ENCODE measurements around the gene BCAM.
"Not testable (repeated sequence)": the region's sequence is repeated elsewhere in the genome, so short reads cannot be mapped to it uniquely, and the experiment has no call there.

Gene BCAM

GRCh38 chr19:44847144-44848035 is 38.5 kb downstream of the BCAM start:
- in situ Hi-C loops (cut with HindIII; ENCODE audit: low sequenced_read_pairs): no loop called here

- in situ Hi-C loops (cut with HindIII; ENCODE audit: low sequenced_read_pairs): no loop called here
Observed at GRCh38 chr19:44848036-44848811, 39.3 kb downstream of the BCAM start.

GRCh38 chr19:44848812-44849447 is 40.0 kb downstream of the BCAM start:
- in situ Hi-C loops (cut with HindIII; ENCODE audit: low sequenced_read_pairs): no loop called here

DNA sequence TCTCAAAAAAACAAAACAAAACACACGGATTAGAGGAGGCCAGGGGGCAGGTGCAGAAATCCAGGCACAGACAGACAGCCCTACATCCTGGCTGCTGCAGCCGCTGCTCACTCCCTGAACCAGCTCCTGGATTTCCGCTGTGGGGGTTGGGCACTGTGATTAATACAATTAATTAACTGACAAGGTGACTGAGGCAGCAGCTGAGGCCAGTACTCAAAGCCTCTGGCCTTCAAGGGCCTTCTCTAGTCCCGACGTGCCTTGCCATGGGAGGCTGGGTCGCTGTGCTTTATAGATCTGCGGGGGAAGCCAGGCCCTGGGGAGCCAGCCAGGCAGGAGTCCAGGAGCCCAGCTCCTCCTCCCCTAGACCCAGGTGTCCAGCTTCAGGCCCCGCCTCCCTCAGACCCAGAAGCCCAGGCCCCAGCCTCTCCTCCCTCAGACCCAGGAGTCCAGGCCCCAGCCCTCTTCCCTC is 41.8 kb downstream of the BCAM start:
- in situ Hi-C loops (cut with HindIII; ENCODE audit: low sequenced_read_pairs): no loop called here

DNA sequence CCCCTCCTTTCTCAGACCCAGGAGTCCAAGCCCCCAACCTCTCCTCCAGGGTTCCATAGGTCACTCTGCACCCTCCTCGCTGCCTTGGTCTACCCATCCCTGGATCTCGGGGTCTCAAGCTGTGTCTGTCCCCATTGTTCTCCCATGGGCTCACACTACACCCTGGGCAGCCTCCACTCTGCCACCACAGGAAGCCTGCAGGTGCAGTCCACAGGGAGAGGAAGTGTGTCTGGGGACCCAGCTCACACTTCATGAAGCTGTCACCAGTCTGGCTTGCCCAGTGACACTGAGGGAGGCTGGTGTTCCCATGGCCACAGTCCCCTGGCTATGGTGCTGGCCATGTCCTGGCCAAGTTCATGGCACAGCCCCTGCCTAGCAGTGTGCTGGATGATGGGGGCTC is 42.5 kb downstream of the BCAM start:
- in situ Hi-C loops (cut with HindIII; ENCODE audit: low sequenced_read_pairs): no loop called here

DNA sequence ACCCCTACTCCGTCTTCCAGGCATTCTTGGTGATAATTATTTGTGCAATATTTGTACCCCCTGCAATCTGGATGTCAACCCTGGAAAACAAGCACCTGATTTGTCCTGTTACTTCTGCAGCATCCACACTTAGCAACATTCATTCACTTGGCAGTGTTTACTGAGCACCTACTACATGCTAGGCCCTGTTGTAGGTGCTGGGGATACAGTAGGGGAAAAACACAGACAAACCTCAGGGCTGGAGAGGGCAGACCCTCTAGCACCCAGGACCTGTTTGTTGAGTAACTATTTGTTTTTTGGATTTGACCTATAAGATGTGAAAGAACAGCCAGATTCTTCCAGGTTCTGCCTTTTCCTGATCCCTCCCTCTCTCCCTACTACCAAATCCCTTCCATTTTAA is 46.7 kb downstream of the BCAM start:
- in situ Hi-C loops (cut with HindIII; ENCODE audit: low sequenced_read_pairs): no loop called here

DNA sequence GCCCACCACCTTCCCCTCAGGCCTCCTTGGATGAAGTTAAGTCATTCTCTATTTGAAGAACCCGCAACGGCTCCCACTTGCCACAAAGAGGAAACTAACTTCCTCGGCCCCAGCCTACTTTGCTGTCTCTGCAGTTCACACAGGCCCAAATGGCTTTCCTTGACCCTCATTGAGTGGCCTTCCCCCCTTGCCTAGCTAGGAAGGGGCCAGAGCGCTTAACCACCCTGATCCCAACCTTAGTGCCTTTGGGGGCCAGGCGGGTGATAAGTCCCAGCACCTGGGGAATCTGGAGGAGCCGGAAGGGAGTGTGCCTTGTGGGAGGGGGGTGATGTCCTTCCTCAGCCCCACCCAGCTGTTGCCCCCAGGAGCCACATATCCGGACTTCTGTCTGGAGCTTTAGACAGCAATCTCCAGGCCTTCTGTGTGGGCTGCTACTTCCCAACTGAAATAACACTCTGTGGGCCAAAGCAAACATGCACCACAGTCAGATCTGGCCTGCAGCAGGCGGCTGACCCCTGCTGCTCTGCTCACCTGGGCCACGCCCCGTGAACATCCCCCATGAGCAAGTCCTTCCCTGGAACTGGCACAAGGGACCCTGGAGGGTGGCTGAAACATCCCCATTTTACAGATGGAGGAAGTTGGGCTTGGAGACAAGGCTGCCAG is 47.6 kb downstream of the BCAM start:
- in situ Hi-C loops (cut with HindIII; ENCODE audit: low sequenced_read_pairs): no loop called here

- in situ Hi-C loops (cut with HindIII; ENCODE audit: low sequenced_read_pairs): no loop called here
Observed at GRCh38 chr19:44857837-44858236, 48.9 kb downstream of the BCAM start.

DNA sequence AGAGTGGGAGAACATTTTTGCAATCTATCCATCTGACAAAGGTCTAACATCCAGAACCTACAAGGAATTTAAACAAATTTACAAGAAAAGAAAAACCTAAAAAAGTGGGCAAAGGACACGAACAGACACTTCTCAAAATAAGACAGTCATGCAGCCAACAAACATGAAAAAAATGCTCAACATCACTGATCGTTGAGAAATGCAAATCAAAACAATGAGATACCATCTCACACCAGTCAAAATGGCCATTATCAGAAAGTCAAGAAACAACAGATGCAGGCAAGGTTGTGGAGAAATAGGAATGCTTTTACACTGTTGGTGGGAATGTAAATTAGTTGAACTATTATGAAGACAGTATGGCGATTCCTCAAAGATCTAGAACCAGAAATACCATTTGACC is 52.7 kb downstream of the BCAM start:
- in situ Hi-C loops (cut with HindIII; ENCODE audit: low sequenced_read_pairs): not testable (repeated sequence)

DNA sequence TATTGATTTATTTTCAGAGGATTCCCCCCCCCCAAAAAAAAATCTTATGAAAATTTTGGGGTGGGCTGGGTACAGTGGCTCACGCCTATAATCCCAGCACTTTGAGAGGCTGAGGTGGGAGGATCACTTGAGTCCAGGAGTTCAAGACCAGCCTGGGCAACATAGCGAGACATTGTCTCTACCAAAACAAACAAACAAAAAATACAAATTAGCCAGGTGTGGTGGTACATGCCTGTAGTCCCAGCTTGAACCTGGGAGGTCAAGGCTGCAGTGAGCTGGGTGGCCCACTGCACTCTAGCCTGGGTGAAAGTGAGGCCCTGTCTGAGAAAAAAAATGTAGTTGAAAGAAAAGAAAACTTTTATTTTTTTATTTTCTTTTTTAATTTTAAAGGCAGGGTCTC is 55.1 kb downstream of the BCAM start:
- in situ Hi-C loops (cut with HindIII; ENCODE audit: low sequenced_read_pairs): no loop called here

- in situ Hi-C loops (cut with HindIII; ENCODE audit: low sequenced_read_pairs): no loop called here
Observed at GRCh38 chr19:44865196-44865767, 56.4 kb downstream of the BCAM start.

DNA sequence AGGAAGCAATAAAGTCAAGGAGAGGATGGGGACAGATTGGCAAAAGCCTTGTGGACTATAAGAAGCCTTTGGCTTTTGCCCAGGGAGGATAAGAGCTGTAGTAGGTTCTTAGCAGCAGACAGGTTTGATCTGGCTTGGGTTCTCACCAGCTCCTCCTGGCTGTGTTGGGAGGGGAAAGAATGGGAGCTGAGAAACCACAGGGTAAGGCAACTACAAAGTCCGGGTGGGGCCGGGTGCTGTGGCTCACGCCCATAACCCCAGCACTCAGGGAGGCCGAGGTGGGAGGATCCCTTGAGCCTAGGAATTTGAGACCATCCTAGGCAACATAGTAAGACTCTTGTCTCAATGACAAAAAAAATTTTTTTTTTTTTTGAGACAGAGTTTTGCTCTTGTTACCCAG is 57.8 kb downstream of the BCAM start:
- in situ Hi-C loops (cut with HindIII; ENCODE audit: low sequenced_read_pairs): no loop called here

- in situ Hi-C loops (cut with HindIII; ENCODE audit: low sequenced_read_pairs): no loop called here
Observed at GRCh38 chr19:44867578-44867977, 58.7 kb downstream of the BCAM start.

DNA sequence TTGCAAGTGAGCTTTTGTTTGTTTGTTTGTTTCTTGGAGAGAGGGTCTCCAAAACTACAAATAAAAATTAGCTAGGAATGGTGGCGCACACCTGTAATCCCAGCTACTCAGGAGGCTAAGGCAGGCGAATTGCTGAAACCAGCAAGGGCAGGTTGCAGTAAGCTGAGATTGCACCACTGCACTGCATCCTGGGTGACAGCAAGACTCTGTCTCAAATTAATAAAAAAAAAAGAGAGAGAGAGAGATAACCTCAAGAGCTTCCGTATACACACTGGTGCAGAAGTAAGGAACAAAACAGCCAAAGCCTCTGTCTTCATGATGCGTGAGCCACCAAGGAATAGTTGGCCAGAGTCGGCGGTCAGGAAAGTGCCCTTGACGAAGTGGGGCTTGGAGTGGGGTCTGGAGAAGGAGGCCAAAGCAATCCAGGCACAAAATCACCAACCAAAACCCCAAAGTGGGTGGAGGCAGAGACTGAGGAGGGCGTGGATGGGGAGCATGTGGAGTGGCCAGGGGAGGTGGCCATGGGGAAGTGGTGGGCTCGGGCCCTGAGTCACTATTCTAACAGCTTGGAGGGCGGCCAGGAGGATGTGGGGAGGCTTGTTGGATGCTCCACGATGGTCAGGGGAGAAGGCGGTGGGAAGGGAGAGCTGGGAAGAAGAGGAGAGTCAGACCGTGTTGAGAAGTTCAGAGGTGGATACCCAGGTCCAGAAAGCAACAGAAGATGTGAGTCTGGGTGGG is 61.0 kb downstream of the BCAM start:
- in situ Hi-C loops (cut with HindIII; ENCODE audit: low sequenced_read_pairs): no loop called here

Data from DLD1 (cell line).